PC-3 (cell line): Measurements from ENCODE around the gene AP3S1.

ENCODE experiments used
- EZH2 ChIP-seq: fragments of 300-600 bp; sonication (generic); IDR thresholded peaks from one replicate; pipeline ENCODE4 v1.6.1; 2017; ENCODE audit warnings: antibody characterized with exemption, mild to moderate bottlenecking, low read length; ENCODE audit not compliant: unreplicated experiment
- TF ChIP-seq, protein P1 (sequence below): fragments of 300-600 bp; sonication (generic); conservative IDR thresholded peaks from 2 replicates; pipeline ENCODE4 v1.5.1; 2017; ENCODE audit warnings: antibody characterized with exemption, low read depth, mild to moderate bottlenecking, low read length

DNA sequence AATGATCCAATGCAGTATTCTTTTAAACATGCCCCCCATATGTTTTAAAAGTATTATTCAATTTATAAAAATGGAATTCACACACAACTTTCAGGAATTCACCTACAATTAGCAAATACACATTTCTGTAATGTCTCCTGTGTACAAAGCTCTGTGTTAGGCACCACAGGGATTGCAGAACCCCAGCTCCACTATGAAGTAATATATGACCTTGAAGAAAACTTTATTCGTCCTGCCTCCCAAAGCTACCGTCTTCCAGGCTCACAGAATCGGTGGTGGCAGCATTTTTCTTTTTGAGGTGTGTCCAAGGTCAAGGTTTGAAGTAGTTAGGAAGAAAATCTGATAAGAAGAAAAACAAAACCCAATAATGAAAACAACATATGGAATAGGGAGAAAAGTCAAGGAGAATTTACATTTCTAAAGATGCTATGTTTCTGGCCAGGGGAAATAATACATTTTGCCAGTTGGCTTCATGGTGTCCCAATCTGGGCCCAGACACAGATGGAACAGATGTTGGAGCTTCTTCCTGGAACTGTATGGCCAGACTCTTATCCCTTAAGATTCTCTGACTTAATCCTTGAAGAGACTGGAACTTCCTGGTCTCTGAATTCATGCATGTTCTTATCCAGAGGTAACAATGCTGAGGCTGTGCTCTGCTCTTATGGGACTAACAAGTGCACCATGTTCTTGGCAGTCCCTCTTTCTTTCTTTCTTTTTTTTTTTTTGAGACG is 98.5 kb downstream of the AP3S1 start:
- TF ChIP-seq, protein P1, sequence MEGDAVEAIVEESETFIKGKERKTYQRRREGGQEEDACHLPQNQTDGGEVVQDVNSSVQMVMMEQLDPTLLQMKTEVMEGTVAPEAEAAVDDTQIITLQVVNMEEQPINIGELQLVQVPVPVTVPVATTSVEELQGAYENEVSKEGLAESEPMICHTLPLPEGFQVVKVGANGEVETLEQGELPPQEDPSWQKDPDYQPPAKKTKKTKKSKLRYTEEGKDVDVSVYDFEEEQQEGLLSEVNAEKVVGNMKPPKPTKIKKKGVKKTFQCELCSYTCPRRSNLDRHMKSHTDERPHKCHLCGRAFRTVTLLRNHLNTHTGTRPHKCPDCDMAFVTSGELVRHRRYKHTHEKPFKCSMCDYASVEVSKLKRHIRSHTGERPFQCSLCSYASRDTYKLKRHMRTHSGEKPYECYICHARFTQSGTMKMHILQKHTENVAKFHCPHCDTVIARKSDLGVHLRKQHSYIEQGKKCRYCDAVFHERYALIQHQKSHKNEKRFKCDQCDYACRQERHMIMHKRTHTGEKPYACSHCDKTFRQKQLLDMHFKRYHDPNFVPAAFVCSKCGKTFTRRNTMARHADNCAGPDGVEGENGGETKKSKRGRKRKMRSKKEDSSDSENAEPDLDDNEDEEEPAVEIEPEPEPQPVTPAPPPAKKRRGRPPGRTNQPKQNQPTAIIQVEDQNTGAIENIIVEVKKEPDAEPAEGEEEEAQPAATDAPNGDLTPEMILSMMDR, result no peak
- no peak for TF ChIP-seq EZH2
